ENCODE results near the gene GALM. TPM values are rescaled to one million over a fixed set of nuclear protein-coding genes. Genes with fewer than 3 reads are reported as not detected.

GALM gene
- polyA plus RNA-seq, 5 donors, result 25.3 to 36.4 (median 28.4) TPM

DNA sequence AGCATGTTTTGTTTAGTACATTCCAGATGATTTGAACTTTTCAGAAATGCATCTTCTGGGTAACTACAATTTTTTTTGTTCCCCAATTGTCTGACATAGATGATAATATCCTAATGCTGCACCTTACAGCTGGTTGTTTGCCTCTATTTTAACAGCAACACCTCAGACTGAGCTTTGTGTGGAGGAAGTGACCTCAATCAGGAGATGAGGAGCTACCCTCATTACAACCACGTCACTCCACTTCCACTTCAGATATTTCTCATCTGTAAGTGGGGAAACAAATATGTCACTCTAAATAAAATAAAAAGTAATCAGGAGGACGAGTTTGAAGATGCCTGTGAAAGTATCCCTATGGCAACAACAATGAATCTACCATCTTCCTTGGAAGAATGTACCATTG, 97.3 kb downstream of the GALM start:
- no peak for DNase-seq

DNA sequence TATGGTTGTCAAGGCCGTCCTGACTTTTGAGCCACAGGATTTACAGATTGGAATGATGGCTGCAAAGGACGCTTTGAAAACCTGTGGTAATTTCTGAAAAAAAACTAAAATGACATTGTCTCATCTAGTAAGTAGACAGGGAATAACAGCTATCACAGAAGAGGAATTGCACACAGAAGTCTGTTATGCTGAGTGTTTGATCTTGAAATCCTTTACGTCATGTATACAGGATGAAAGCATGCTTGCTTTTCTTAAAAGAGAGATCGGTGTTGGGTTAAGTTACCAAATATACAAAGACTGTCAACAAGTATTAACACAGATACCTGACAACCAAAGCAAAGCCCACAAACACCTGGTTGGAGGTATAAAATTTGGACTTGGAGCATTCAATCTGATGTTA, 97.8 kb downstream of the GALM start:
- DNase-seq, result no peak

DNA sequence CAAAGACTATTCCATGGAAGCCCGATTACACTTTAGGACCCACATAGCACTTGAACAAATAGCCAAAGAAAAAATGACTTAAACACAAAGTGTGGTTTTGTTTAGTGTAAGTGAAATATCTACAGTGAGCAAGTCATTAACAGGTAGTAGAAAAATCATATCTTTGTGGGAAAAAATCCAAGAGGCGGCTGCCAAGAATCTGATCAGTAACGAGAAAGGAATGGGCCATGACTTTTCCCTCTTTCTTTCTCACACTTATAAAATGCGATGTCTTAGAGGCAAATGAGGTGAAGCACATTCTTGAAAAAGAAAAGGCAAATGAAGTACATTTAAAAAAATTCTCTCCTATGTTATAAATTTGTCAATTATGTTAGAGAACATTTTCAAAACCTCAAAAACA, 99.2 kb downstream of the GALM start:
- DNase-seq, result no peak

DNA sequence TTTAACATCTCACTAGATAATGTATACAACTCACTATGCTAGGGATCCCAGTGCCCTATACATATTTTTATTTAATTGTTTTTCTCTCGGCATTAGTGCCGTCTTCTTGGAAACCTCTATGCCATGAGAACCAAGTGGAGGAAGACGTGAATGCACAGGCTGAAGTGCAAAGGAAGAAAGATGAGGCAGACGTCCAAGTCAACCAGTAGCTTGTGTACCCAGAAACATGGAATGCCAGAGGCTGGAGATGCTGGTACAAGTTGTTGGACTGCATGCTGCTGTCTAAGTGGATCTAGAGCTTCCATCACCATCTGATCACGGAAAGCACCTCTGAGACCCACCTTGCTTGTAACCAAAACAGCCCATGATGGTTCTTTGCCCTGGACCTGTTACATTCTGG, 99.6 kb downstream of the GALM start:
- no peak for DNase-seq

DNA sequence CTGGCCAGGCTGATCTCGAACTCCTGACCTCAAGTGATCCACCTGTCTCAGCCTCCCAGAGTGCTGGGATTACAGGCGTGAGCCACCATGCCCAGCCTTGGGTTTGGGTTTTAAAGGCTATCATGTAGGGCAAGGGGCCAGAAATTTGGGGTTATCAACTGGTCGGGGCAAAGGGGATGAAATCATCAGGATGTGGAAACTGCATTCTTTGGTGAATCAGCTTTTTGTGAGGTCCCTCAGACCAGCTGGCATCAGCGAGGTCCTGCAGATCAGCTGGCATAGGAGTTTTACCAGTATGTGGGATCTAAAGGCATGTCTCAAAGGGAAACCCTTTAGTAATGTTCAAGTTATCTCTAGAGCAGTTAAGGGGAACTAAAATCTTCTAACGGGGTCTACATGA, 105.7 kb downstream of the GALM start:
- no peak for DNase-seq

DNA sequence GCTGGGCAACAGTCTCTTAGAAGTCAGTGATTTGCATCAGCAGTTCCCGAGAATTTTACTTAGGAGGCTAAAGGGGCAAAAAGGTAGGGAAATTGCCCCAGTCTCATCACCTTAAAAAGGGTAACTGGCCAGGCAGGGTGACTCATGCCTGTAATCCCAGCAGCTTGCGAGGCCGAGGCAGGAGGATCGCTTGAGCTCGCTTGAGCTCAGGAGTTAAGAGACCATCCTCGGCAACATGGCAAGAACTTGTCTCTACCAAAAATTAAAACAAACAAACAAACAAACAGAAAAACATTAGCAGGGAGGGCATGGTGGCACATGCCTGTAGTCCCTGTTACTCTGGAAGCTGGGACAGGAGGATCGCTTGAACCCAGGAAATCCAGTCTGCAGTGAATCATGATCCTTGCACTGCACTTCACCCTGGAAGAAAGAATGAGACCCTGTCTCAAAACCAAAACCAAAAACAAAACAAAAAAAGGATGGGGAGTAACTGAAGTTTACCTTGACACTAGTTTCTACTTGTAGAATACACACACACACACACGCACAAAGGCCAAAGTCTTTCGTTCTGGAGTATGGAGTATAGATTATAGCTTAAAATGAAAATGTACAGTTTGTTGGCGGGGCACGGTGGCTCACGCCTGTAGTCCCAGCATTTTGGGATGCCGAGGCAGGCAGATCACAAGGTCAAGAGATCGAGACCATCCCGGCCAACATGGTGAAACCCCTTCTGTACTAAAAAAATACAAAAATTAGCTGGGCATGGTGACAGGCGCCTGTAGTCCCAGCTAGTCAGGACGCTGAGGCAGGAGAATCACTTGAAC, 109.4 kb downstream of the GALM start:
- no peak for DNase-seq

DNA sequence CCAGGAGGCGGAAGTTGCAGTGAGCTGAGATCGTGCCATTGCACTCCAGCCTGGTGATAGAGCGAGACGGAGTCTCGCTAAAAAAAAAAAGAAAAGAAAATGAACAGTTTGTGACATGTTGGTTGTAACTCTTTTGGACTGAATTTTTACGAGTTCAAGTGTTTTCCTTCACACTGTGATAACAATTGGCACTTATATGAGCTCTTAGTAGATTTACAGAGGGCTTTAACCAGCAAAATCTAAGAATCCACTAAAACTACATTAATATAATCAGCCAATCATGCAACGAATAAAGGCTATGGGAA, 110.0 kb downstream of the GALM start:
- DNase-seq, result no peak

DNA sequence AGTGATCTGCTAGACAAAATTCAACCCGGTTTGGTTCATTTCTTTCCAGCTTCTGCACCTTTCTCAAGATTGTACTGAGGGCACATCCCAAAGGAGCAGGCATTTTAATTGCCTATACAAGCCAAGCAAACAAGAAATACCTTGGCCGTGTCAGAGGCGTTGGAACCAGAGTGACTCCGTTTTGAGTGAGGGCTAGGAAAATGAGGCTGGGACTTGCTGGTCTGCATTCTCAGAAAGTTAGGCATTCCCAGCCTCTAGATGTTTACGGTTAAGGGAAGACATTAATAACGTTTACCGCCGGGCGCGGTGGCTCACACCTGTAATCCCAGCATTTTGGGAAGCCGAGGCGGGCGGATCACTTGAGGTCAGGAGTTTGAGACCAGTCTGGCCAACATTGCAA, 110.6 kb downstream of the GALM start:
- no peak for DNase-seq

DNA sequence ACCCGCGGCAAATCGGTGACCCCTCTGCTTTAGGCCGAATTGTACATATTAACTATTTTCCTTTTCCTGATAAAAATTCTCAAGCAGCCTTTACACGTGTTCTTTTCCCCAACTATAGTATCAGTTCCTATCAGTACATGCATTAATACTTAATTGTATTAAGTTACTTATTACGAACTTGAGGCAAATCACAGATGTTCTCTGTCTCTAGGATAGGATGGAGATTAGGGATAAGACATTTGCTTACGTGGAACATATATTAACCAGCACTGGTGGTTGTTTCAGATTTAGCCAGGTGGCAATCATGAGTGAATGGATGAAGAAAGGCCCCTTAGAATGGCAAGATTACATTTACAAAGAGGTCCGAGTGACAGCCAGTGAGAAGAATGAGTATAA, 112.8 kb downstream of the GALM start:
- no peak for DNase-seq

DNA sequence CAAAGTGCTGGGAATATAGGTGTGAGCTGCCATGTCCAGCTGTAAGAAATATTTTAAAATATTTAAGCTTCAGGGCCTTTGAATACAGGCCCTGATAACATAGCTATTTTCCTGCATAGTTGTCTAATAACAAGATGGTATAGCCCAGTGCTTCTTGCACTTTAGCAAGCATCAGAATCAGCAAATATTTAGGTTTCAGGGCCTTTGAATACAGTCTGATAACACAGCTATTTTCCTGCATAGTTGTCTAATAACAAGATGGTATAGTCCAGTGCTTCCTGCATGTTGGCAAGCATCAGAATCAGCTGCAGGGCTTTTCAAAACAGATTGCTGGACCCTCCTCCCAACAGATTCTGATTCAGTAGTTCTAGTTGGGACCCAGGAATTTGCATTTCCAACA, 117.7 kb downstream of the GALM start:
- DNase-seq, result no peak

Other genes starting within 250 kb of the GALM start
- 10 to 100 TPM; 60.9 to 94.3 (median 79.7) TPM for gene HNRNPLL, start 63.2 kb upstream of the GALM start, polyA plus RNA-seq (ENCODE audit: insufficient read depth in 1 of 5, insufficient read length in 5 of 5, low replicate concordance in 1 of 5)
- gene SRSF7, start 85.2 kb downstream of the GALM start, polyA plus RNA-seq (ENCODE audit: insufficient read depth in 1 of 5, insufficient read length in 5 of 5, low replicate concordance in 1 of 5), result 100 to 1,000 TPM; 221 to 278 (median 232) TPM
- 10 to 100 TPM; 16.7 to 24.7 (median 20.2) TPM for gene GEMIN6, start 112.1 kb downstream of the GALM start, polyA plus RNA-seq (ENCODE audit: insufficient read depth in 1 of 5, insufficient read length in 5 of 5, low replicate concordance in 1 of 5)
- gene DHX57, start 209.8 kb downstream of the GALM start, polyA plus RNA-seq (ENCODE audit: insufficient read depth in 1 of 5, insufficient read length in 5 of 5, low replicate concordance in 1 of 5), result 10 to 100 TPM; 31.4 to 42.5 (median 37.9) TPM
- 10 to 100 TPM; 33.3 to 42.2 (median 35.6) TPM for gene MORN2, start 209.9 kb downstream of the GALM start, polyA plus RNA-seq (ENCODE audit: insufficient read depth in 1 of 5, insufficient read length in 5 of 5, low replicate concordance in 1 of 5)
- gene ARHGEF33, start 223.8 kb downstream of the GALM start, polyA plus RNA-seq (ENCODE audit: insufficient read depth in 1 of 5, insufficient read length in 5 of 5, low replicate concordance in 1 of 5), result 1 to 10 TPM; 1.9 to 4.6 (median 3.1) TPM